HG03521 (cell line): ENCODE data around the gene KMT2C.
A peak's percentile ranks its signal among the peaks of the same experiment; 100 is the strongest.
"Not testable (repeated sequence)": the region's sequence is repeated elsewhere in the genome, so short reads cannot be mapped to it uniquely, and the experiment has no call there.

Experiments
- ATAC-seq: cut with Tn5 transposase; IDR thresholded peaks from one replicate; pipeline ENCODE4 v1.9.1; 2021; ENCODE audit warnings: mild to moderate bottlenecking, moderate library complexity; ENCODE audit not compliant: unreplicated experiment

KMT2C gene

DNA sequence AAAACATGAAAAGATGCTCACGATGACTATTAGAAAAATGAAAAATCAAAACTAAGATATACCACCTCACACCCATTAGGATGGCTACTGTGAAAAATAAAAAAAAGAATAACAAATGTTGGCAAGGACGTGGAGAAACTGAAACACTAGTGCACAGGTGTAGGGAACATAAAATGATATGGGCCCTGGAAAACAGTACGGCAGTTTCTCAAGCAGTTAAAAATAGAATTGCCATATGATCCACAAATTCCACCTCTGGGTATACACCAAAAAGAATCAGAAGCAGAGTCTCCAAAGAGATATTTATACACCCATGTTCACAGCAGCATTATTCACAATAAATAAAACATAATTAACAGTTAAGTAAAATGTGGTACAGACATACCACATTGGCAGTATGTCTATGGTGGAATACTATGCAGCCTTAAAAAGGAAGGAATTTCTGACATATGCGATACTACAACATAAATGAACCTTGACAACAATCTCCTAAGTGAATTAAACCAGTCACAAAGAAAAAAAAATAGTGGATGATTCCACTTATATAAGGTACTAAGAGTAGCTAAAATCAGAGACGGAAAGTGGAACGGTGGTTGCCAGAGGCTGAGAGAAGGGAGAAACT lies 69.7 kb downstream of the KMT2C start:
- no peak for ATAC-seq

DNA sequence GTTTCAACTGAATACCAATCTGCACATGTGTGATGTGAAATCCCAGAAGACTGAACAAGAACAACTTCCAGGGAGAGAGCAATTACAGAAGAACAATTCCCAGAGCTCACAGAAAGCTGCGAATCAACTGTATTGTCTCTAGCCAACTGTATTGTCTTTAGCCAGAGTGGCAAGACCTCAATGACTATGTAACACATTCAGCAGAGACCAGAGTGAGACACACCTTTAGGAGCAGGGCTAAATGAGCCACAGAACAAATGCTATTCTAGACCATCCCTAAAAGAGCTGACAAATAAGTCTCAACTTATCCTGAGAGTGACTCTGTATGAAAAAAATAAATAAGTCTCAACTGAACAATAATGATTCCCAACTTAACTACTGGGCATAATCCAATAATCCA lies 72.0 kb downstream of the KMT2C start:
- no peak for ATAC-seq

DNA sequence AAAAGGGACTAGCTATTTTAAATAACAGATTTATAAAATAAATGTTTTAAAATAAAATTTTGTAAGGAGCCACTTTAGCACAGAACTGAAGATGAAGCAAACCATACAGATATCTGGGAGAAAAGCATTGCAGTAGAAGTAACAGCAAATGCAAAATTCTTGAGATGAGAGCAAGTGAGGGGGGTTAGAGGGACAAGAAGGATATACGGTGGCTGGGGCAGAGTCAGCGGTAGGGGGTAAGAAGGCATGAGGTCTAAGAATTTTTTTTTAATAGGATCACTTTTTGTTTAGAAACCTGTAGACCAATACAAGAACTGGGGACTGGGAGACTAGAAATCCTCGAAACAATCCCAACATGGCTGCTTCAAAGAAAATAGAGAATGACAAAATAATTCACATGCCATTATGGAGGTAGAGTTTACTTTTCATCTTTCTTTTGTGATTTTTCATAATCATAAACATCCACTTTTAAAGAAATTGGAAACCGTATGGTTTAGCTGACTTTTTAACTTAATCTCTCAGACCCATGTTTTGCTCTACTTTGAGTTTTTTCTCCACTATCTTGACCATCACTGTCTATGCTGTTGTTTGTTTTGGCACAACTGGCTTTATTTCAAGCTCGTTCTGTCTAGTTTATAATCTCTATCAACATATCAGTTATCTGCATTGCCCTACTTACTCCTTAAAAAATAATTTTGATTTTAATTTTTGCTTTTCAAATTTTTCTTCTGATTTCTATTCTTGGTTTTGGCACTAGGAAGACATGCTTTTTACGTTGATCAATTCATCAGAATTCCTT lies 73.5 kb downstream of the KMT2C start:
- no peak for ATAC-seq

DNA sequence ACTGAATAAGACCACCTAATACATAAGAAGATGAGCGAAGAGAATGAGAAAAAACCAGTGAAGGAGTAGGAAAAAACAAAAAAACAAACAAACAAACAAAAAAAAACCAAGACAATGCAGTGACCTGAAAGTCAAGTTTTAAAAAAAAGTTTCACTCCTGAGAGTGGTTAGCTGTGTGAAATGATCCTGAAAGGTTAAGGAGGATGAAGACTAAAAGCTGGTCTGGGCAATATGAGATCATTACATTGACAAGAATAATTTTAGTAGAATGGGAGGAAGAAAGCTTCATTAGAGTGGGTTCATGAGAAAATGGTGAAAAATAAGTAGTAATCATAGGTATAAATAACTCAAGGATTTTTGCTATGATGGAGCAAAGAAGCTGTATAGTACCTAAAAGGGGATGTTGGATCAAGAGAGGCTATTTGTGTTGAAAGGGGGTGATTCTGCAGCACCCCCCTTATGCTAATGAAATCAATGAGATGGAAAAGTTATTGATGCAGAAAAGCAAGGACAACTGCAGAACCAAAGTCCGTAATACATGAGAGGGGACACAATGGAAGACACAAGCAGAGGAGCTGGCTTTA lies 80.2 kb downstream of the KMT2C start:
- ATAC-seq, result no peak

DNA sequence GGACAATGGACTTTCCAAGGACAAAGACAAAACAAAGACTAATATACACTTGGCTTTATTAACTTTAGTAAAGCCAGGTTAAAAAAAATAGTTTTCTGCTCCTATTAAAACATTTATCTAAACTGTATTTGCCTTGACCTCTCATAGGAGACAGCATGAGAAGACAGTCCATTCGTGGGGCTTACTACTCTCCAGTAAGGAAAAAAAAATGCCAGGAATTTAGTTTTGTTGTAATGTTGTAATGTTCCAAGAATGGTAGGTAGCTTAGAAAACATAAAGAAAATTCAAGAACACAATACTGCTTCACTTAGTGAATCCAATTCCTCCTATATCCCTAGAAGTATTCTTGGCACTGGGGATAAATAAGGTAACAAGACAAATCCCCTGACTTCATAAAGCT lies 81.7 kb downstream of the KMT2C start:
- ATAC-seq, result no peak

DNA sequence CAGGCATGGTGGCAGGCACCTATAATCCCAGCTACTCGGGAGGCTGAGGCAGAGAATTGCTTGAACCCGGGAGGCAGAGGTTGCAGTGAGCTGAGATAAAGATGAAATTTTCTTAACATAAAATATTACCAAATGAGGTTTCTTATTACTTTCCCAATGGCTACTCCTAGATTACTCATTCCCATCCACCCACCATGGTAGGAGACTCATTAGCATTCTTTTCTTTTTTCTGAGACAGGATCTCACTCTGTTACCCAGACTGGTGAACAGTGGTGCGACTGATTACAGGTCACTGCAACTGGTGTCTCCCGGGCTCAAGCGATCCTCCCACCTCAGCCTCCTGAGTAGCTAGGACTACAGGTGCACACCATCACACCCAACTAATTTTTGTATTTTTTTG lies 82.5 kb downstream of the KMT2C start:
- ATAC-seq, result not testable (repeated sequence)

DNA sequence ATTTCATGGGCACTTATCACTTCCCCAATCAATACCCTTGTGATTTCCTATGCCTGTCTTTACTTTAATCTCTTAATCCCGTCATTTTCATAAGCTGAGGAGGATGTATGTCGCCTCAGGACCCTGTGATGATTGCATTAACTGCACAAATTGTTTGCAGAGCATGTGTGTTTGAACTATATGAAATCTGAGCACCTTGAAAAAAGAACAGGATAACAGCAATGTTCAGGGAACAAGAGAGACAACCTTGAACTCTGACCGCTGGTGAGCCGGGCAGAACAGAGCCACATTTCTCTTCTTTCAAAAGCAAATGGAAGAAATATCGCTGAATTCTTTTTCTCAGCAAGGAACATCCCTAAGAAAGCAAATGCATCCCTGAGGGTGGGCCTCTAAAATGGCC lies 84.1 kb downstream of the KMT2C start:
- not testable (repeated sequence) for ATAC-seq

DNA sequence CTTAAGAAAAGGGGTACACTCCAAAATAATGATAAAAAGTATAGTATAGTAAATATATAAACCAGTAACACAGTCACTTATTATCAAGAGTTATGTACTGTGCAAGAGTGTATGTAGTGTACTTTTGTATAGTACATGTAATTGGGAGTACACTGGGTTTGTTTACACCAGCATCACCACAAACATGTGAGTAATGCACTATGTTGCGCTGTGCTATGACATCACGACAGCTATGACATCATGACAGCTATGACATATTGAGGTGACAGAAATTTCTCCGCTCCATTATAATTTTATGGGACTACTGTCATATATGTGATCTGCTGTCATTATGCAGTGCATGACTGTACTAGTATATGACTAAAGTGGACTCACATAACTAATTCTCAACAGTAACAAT lies 84.6 kb downstream of the KMT2C start:
- ATAC-seq, result no peak

DNA sequence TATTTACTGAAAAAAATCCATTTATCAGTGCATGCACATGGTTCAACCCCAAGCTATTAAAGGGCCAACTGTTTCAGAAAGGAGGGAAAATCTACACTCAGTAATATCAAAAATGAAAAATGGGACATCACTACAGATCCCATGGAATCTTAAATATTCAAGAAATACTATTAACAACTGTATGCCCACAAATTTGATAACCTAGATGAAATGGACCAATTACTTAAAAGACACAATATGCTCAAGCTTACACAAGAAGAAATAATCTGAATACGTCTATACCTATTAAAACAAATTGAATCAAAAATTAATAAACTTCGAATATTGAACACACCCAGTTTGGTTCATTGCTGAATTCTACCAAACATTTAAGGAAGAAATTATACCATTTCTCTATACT lies 87.9 kb downstream of the KMT2C start:
- ATAC-seq, result no peak

DNA sequence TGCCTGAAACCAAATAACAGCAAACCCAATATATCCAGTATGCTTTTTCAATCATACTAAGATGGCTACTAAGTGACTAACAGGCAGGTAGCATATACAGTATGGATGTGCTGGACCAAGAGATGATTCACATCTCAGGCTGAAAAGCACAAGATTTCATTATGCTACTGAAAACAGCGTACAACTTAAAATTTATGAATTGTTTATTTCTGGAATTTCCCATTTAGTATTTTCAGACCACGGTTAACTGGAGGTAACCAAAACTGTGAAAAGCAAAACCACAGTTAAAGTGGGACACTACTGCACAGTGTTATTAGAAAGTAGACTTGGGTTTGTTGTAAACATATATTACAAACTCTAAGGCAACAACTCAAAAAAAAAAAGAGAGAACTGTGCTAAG lies 91.5 kb downstream of the KMT2C start:
- no peak for ATAC-seq

DNA sequence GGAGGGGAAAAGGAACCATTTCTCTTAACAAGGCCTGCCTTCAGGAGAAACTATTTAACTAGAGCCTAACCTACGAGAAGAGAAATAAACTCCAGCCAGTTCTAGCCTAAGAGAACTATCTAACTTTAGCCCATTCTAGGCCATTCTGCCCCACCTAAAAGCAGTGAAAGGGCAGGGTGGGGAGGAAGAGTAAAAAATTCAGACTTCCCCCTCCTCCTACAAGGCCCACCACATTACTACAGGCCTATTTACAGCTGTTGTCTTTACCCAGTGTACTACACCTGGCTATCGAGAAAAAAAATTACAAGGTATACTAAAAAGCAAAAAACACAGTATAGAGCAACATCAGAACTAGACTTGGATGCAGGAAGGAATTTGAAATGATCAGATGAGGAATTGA lies 93.0 kb downstream of the KMT2C start:
- no peak for ATAC-seq

DNA sequence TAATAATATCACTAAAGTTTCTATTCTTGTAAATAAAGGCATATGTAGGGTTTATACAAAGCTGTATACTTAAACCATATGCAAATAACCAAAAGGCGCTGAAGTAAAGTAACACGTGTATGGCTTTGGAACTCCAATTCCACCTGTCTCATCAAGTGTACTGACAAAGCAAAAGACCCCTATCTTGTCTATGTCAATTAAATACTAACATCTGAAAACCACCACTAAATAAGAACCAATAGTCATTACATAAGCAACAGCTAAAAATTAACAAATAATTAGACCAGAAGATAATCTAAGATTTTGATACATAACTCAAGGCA lies 93.9 kb downstream of the KMT2C start:
- no peak for ATAC-seq

DNA sequence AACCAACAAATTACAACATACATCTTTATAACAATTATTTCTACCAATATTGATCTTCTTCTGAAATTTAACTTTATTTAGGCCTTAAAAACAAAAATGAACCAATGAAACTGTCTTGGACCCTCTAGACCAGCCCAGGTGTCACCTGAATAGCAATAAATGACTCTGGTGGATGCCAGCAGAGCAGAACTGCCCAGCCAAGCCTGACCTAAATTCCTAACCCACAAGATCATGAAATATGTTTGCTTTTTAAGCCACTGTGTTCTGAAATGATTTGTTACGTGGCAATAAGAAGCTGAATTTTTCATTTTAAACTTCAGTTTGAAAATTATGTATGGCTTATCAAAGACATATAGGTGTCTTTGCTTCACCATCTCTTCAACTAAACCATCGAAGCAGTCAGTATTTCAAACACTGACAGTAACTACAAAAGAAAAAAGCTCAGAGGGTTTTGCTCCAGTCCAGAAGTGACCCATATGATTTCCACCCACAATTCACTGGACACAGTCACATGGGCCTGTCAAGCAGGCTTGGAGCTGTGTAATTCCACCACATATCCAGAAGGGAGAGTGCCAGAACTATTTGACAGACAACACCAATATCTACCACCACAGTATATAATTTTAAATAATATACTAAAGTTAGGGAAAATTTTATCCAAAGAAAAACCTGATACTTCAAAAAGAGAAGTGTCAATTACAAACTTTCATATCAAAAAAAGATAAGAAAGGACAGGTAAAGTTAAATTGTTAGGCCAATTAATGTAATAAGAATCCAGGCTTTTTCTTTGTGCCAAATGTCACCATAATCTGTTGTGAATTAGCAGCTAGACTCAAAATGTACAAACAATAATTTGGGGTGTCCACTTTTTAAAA lies 94.5 kb downstream of the KMT2C start:
- ATAC-seq, result peak; percentile 48

DNA sequence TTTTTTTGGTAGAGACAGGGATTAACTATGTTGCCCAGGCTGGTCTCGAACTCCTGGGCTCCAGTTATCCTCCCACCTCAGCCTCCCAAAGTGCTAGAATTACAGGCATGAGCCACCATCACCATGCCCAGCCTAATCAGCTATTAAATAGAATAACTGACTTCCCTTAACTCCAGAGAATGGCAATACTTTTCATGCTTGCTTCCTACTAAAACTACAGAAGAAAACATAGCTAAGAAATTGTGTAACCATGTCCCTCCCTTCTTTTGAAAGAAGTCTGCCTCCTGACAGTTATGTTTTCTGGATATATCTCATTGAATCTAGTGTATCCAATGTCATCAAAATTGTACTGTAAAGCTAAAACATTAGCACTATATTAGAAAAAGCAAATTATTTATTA lies 95.6 kb downstream of the KMT2C start:
- no peak for ATAC-seq

DNA sequence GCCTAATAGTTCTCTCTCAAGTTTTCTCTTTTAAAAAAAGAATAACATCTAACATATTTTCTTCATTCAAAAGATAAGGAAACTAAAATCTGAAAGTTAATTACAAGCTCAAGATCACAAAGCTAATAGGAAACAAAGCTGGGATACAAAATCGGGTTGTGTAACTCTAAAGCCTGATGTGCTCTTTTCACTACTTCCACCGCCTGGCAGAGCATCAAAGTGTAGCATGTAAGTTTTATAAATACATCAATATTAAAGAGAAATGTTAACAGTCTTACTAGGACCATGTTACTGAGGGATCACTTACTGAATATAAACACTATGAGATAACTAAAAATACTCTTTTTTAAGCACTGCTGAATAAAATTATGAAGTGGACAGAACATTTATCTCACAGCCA lies 97.2 kb downstream of the KMT2C start:
- no peak for ATAC-seq

DNA sequence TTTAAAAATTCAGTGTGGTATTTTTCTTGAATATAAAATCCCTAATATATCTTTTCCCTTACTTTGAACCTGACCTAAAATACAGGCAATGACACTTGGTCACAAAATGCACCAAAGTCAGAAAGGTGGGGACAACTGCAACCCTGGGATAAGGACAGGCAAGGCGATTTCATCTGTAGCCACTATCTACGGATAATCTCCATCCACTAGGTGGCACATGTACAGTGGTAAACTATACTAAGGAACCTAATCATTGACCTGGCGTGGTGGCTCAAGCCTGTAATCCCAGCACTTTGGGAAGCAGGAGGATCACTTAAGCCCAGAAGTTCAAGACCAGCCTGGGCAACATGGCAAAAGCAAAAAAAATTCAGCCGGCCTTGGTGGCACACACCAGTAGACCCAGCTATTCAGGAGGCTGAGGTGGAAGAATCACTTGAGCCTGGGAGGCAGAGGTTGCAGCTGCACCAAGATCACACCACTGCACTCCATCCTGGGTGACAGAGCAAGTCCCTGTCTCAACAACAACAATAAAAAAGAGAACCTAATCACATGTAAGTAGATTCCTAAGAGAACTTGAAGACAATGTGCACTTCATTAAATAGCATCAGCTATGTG lies 98.9 kb downstream of the KMT2C start:
- ATAC-seq, result no peak

DNA sequence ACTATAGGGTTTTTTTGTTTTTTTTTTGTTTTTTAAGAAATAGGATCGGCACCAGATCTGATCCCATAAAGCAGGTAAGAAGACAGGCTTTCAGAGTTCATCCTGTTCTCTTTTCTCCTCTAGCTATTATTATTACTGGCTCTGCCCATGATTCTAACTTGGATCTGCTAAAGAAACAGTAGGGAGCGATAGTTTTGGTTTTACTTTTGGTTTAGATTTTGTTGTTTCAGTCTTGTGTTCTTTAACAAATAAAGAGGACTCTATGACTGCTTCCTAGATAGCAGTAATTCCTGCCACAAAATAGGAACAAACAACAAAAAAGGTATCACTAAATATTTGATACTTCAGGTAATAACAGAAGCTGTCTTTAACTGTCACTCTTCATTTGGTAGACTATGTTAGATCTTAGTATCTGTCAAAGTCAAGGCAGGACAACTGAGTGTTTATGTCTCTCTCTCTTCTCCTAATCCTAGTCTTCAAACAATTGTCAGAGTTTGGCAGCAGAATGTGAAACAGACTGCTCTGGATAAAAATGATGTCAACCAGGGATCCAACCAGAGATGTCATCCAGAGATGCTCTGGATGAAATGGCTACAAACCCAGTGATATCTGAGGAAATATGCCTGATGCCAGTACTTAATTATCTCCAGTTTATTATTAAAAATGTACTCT lies 99.8 kb downstream of the KMT2C start:
- ATAC-seq, result peak; percentile 66

DNA sequence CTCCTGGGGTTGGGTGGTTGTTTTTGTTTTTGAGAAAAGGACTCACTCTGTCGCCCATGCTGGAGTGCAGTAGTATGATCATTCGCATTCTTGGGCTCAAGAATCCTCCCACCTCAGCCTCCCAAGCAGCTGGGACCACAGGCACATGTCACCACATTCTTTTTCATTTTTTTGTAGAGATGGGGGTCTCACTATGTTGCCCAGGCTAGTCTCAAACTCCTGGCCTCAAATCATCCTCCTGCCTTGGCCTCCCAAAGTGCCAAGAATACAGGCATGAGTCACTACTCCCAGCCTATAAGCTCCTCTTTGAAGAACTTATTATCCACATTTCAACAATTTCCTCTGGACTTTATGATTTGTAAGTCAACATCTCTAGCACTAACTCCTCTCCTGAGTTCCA lies 102.7 kb downstream of the KMT2C start:
- ATAC-seq, result no peak

DNA sequence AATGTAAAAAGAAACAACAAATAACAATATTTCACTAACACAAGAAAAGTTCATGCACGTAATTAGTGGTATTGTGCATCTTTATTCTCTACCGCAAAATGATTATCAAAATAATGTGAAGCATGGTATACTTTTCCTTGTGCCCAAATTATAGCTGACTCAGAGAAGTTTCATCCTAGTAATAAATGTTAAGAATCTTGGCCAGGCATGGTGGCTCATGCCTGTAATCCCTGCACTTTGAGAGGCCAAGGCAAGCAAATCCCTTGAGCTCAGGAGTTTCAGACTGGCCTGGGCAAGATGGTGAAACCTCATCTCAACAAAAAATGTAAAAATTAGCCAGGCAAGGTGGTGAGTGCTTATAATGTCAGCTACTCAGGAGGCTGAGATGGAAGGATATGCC lies 105.0 kb downstream of the KMT2C start:
- no peak for ATAC-seq

DNA sequence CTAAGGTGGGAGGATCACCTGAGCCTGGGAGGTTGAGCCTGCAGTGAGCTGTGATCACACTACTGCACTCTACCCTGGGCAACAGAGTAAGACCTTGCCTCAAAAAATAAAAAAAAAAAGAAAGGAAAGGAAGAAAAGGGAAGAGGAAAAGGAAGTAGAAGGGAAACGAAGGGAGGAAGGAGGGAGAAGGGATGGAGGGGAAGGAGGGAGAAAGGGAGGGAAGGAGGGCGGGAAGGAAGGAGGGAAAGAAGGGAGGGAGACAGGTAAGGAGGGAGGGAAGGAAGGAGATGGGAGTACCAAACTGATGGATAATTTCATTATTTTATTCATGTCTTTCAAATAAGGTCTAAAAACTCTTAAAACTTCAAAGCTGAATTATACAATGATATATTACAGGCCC lies 106.3 kb downstream of the KMT2C start:
- ATAC-seq, result no peak

DNA sequence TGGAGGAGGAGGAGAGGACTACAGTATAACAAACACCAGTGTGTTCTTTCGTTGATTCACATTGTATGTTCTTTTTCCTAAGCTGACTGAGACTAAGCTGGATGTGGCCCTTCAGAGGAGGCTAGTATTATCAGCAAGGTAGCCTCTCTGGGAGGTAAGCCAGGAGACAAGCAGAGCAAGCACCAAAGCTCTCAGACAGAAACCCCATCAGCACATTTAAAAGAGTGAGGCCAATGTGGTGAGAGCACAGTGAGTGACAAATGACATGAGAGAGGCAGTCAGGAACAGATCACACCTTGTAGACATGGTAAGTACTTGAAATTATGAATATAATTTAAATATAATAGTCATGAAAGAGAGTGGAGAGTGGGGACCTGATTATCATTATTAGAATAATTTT lies 107.6 kb downstream of the KMT2C start:
- ATAC-seq, result no peak
